GM21360 (cell line): ENCODE measurements around the gene SMARCA5.

ENCODE experiments used
- ATAC-seq: cut with Tn5 transposase; IDR thresholded peaks from one replicate; pipeline ENCODE4 v1.9.1; 2021; ENCODE audit warnings: mild to moderate bottlenecking, moderate library complexity; ENCODE audit not compliant: unreplicated experiment

Gene SMARCA5

GRCh38 chr4:143531380-143531779 is 17.9 kb downstream of the SMARCA5 start:
- ATAC-seq, result no peak

GRCh38 chr4:143531788-143532491 is 18.4 kb downstream of the SMARCA5 start:
- no peak for ATAC-seq

DNA sequence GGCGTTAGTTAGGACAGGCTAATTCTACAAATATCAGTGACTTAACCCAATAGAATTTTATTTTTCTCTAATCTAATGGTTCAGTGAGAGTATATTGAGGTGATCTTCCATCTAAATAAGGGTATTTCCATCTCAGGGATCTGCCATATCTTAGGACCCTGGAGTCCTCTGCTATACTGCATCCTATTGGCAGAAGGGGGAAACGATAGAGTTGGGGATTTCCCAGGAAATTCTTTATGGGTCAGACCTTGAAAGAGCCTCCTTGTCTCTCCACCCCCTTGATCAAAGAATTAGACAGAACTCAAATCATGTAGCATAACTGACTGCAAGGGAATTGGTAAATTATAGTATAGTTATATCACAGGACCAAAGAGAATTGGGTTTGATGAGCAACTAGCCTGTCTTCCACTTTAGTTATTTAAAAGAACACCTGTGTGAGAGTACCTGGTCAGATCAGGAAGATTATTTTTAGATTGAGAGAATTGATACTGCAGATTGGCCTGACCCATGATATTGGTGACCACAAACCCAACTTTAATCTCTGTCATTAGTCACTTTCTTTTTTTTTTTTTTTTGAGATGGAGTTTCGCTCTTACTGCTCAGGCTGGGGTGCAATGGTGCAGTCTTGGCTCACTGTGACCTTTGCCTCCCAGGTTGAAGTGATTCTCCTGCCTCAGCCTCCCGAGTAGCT is 25.6 kb downstream of the SMARCA5 start:
- no peak for ATAC-seq

- ATAC-seq, result no peak
These were observed 26.1 kb downstream of the SMARCA5 start for GRCh38 chr4:143539670-143540023.

DNA sequence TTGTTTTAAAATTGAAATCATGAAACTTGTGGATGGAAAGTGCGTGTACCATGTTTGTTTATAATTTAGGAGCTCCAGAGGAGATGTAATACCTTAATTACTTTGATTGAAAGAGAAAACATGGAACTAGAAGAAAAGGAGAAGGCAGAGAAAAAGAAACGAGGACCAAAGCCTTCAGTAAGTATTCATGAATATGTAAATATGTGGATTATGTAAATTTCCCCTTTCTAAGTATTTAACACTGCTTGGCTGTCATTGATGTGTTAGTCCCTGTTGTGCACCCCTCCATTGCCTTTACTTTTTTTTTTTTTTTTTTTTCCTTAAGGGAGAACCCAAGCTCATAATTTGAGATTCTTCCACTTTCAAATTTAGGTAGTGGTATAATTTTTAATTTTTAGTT is 36.4 kb downstream of the SMARCA5 start:
- no peak for ATAC-seq

DNA sequence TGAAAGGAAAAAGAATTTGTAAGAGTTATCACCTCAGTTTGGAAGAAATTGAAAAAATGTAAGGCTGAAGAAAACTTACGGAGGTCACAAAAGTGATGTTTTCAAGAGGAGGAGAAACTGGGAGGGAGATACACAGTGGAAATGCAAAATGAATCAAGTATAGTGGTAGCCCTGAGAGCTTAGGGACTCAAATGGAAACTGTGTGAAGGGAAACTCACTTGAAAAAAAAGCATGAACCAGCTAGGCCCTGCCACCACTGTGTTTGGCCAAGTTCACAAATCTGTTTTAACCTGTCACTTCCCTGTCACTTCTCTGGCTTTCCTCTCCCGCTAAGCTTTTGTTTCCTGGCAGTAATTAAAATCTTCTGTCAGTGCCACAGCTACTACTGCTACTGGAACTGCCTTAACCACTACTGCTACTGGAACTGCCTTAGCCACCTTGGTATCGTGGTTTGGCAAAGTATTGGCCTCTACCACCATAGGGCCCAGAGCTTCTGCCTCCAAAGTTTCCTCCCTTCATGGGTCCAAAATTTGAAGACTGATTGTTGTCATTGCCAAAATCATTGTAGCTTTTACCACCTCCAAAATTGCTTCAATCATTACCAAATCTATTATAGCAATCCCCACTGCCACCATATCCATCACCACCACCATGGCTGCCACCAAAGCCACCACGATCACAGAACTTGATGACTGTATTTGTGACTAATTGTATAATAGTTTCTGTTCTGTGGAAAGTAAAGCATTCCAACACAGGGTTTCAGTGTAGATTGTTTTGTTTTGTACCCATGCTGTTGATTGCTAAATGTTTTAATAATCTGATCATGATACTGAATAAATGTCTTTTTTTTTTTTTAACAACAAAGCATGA is 41.5 kb downstream of the SMARCA5 start:
- ATAC-seq, result peak; percentile 78

- ATAC-seq, result no peak
These were observed 42.2 kb downstream of the SMARCA5 start for GRCh38 chr4:143555676-143556075.

DNA sequence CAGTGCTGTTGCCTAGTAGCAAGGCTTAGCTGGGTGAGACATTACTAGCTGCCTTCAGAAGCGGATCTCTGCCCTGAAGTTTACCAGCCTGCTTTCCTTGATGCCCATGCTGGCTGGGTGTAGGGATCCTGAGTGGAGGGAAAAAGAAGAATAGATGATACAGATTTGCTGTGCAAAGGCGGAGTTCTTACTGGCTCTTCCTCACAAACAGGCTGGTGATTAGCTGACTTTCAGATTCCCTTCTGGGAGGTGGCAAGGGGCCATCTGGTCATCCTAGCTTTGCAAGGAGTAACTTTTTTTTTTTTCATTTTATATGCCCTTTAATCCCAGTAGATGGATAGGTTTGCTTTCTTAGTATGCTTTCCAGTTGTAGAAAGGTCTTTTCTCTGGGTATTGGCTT is 44.8 kb downstream of the SMARCA5 start:
- no peak for ATAC-seq

- peak; percentile 80 for ATAC-seq
These were observed 45.6 kb downstream of the SMARCA5 start for GRCh38 chr4:143558823-143559756.

- no peak for ATAC-seq
These were observed 46.2 kb downstream of the SMARCA5 start for GRCh38 chr4:143559757-143560147.

GRCh38 chr4:143564472-143564871 is 51.0 kb downstream of the SMARCA5 start:
- no peak for ATAC-seq

GRCh38 chr4:143575331-143575730 is 61.8 kb downstream of the SMARCA5 start:
- no peak for ATAC-seq

DNA sequence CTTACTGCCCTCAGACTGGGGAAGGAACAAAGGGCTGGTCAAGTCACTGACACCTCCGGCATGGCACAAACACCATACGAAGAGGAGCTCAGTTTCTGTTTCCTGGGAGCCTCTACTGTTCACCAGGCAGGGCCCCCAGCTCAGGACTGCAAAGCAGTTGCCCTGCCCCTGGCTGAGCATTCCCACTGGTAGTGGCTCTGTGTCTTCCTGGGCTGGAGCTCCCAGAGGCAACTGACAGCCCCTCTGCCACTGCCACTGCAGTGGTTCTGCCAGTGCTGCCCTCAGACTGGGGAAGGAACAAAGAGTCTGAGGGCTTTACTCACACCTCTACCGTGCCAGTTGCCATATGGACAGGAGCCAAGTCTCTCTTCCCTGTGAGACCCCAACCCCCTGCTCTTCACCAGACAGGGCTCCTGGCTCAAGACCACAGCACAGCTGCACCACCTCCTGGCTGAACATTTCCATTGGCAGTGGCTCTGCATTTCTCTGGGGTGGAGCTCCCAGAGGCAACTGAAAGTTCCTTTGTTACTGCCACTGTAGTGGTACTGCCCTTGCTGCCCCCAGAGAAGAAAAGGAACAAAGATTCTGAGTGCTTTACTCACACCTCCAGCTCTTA is 67.9 kb downstream of the SMARCA5 start:
- no peak for ATAC-seq

DNA sequence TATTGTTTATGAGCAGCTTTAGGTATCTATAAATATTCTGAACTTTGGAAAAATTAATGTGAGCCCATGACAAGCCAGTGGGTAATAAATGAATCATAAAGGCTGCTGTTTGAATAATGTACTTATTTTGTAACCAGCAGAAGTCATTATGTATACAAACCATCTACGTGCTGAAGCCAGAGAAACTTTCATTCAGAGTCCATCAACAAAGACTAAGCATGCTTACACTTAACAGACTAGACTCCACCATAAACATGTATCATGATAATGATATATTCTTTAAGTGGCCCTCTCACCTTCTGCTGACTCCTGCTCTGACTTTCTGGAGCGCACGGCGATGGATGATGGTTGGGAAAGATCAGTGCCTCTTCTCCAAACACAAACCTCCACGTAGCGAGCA is 72.0 kb downstream of the SMARCA5 start:
- ATAC-seq, result no peak

DNA sequence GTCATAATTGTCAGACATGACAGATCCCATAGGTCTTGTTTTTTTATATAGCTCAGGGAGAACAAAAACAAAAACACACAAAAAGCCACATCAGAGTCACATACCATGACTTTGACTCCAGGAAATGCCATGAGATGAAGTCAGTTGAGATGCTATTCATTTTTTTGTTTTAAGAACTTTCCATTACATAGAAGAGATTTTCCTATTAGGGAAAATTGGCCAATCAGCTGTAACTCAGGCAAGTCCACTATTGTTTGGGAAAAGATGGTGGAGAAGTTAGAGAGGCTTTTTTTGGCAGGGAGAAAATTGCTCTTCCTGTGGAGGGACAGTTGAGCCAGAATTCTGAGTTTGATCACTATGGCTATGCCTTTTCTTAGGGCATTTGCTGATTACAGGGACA is 72.6 kb downstream of the SMARCA5 start:
- no peak for ATAC-seq

DNA sequence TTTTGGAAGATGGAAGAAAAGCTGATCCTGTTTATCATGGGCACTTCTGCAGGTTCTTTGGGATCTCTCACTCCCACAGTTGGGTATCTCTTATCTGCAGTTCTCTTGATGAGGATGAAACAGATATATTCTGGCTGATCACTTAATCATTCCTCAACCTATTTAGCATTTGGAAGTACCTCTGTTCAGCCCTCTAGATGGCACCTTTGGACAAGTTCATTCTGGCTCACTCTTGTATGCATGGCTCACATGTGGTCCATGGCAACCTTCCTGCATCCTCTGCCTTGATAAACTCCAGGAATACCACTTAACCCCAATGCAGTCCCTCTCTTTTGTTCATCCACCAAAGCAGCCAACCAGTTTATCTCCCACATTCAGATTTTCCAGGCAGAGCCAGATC is 74.2 kb downstream of the SMARCA5 start:
- ATAC-seq, result no peak

DNA sequence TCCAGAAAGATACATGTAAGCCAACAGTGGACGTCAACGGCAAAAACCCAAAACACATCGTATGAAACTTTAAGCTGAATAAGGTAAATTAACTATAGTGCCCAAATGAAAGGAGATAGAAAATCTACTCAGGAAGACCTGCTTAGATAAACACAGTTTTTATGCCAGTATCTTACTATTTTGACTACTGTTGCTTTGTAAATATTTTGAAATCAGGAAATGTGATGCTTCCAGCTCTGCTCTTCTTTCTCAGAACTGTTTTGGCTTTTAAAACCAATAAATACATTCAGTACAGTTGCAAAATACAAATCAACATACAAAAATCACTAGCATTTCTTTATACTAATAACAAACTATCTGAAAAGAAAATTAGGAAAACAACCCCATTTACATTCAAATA is 83.8 kb downstream of the SMARCA5 start:
- no peak for ATAC-seq

- no peak for ATAC-seq
These were observed 85.3 kb downstream of the SMARCA5 start for GRCh38 chr4:143598816-143599215.

- ATAC-seq, result no peak
These were observed 86.3 kb downstream of the SMARCA5 start for GRCh38 chr4:143599827-143600226.

GRCh38 chr4:143606480-143606879 is 93.0 kb downstream of the SMARCA5 start:
- ATAC-seq, result no peak
